Mucosa of stomach (tissue), 1 donor: ENCODE data around the gene ITGB3BP.

Experiments
- H3K27me3 ChIP-seq: one replicate; pipeline ENCODE4 v1.7.0; 2013; ENCODE audit warnings: mild to moderate bottlenecking, low read length; ENCODE audit not compliant: control insufficient read depth, insufficient read depth
- H3K36me3 ChIP-seq: one replicate; pipeline ENCODE4 v1.7.0; 2013; ENCODE audit warnings: low read length; ENCODE audit not compliant: control insufficient read depth, insufficient read depth
- H3K4me1 ChIP-seq: one replicate; pipeline ENCODE4 v1.7.0; 2013; ENCODE audit warnings: mild to moderate bottlenecking, low read length; ENCODE audit not compliant: control insufficient read depth, insufficient read depth
- H3K4me3 ChIP-seq: one replicate; pipeline ENCODE4 v1.7.0; 2013; ENCODE audit warnings: low read length
- H3K9ac ChIP-seq: one replicate; pipeline ENCODE4 v1.7.0; 2013; ENCODE audit warnings: mild to moderate bottlenecking, low read length, moderate library complexity
- H3K9me3 ChIP-seq: one replicate; pipeline ENCODE4 v1.7.0; 2013; ENCODE audit warnings: mild to moderate bottlenecking, low read length, moderate library complexity; ENCODE audit not compliant: control insufficient read depth
- donor health status: Pancreatic carcinoma.

Gene ITGB3BP

DNA sequence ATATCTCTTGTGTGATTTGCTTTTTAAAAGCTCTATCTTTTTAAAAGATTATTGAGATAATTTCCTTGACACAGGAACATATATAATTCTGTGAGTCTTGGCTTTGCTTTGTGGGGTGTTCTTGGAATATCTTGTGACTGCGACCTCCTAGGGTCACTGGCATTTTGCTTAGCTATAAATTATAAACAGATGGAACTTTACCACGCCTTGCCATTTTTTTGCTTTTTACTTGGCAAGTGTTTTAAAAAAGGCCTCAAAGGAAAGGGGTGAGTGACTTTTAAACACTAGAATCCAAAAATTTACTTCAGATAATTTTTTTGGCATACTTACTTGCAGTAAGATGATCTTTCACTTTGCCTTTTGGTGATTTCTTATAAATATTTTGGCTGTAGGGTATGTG, 112.0 kb downstream of the ITGB3BP start:
- Histone ChIP-seq H3K27me3 (no peaks in the 10 kb centered on the region), H3K4me1 (no peaks in the 10 kb centered on the region), H3K4me3 (no peak overlapping the region), H3K36me3 (peaks cover 4% of the 10 kb centered on the region), H3K9me3 (no peaks in the 10 kb centered on the region), H3K9ac (no peak overlapping the region)

DNA sequence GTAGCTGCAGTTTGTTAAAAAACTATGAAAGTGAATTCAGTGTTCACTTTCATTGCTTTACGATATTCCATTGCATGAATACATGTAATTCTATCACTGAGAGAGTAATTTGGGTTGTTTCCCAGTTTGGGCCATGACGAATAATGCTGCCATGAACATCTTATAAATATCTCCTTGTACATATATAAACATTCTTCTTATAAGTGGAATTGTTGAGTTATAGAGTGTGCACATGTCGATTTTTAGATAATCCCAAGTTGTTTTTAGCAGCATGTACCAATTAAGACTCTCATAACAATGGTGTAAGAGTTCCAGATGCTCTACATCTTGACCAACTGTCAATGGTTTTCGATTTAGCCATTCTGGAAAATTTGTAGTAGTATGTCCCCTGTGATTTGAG, 114.7 kb downstream of the ITGB3BP start:
- Histone ChIP-seq H3K9ac (no peak overlapping the region), H3K4me3 (no peak overlapping the region), H3K36me3 (peaks cover 4% of the 10 kb centered on the region), H3K4me1 (no peaks in the 10 kb centered on the region), H3K27me3 (no peaks in the 10 kb centered on the region), H3K9me3 (no peaks in the 10 kb centered on the region)

DNA sequence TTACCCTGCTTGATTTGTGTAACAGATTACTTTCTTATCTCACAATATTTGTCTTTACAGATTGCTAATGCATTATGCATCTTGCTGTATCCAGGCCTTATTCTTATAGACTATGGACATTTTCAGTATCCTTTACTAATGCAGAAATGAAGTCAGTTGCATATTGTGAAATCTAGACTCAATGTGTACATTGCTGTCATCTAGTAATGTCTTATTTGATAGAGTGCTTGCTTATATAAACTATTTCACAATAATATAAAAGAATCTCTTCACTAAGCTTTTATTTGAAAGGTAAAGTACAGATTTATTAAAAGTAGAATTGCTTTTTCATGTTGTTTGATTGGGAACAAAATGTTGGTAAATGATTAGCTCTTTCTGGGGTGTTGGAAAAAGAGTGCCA, 116.0 kb downstream of the ITGB3BP start:
- H3K4me3 ChIP-seq = no peak overlapping the region
- H3K9me3 ChIP-seq = no peaks in the 10 kb centered on the region
- no peaks in the 10 kb centered on the region for H3K4me1 ChIP-seq
- H3K36me3 ChIP-seq = peaks cover 4% of the 10 kb centered on the region
- no peaks in the 10 kb centered on the region for H3K27me3 ChIP-seq
- no peak overlapping the region for H3K9ac ChIP-seq

DNA sequence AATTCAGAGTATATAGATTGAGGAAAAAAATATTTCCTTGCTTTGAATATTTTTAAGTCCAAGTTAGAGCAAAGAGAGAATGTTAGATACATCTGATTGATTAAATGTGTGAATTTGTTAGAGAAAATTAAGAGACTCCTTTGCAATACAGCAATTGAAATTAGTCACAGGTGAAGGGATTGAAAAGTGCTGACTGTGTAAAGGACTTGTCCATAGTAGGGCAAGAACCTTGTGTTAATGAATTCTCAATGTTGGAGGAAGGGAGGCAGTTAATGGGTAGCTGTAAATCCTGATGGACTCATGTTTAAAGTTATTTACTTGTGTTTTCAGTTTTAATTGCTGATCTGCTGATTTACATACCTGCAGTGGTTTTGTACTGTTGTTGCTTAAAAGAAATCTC, 117.0 kb downstream of the ITGB3BP start:
- Histone ChIP-seq H3K9me3 (no peaks in the 10 kb centered on the region), H3K4me1 (no peaks in the 10 kb centered on the region), H3K27me3 (no peaks in the 10 kb centered on the region), H3K36me3 (no peaks in the 10 kb centered on the region), H3K4me3 (no peak overlapping the region), H3K9ac (no peak overlapping the region)

DNA sequence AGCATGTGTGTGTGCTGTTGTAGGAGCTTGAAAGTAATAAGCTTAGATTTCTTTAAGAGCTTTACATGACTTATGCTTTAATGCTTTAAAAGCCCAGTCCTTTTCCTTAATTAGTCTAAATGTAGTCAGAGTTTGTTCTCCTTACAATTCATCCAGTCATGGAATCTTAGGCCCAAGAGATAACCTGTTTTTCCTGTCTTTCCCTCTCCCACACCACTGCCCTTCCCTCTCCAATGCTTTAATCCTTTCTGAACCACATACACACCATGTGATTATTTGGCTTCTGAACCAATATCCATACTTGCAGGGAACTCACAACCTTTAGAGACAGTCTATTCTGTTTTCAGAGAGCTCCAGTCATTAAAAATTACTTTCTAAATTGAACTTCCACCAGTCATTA, 118.0 kb downstream of the ITGB3BP start:
- no peaks in the 10 kb centered on the region for H3K9me3 ChIP-seq
- H3K4me3 ChIP-seq = no peak overlapping the region
- no peaks in the 10 kb centered on the region for H3K4me1 ChIP-seq
- no peaks in the 10 kb centered on the region for H3K27me3 ChIP-seq
- H3K9ac ChIP-seq = no peak overlapping the region
- no peaks in the 10 kb centered on the region for H3K36me3 ChIP-seq

DNA sequence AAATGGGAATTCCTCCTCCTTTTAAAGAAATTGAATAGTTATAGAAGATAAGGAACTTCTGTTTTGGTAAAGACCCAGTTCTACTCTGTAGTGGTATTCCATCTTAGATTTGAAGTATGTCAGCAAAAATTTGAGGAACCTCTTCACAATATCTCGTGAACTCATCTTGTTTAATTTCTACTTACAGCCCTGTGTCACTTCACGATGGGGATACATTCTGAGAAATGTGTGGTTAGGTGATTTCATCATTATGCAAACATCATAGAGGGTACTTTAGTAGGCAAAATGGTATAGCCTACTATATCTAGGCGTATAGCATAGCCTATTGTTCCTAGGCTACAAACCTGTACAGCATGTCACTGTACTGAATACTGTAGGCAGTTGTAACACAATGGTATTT, 119.6 kb downstream of the ITGB3BP start:
- no peaks in the 10 kb centered on the region for H3K27me3 ChIP-seq

DNA sequence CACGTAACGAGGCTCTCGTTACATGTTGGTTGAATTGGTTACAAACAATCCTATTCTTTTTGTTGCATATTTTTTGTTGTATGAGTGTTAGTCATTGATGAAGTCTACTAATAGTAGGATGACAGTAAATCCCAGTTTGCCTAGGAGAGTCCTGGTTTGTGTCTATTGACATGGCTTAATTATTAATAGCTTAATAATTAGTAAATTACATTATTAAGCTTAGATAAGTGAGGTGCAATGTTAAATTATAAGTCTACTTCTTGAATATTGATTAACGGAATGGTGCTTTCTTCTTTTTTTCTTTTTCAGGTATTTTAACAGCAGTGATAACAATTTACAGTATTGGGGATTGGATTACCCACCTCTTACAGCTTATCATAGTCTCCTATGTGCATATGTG, 121.1 kb downstream of the ITGB3BP start:
- no peaks in the 10 kb centered on the region for H3K4me1 ChIP-seq
- no peaks in the 10 kb centered on the region for H3K36me3 ChIP-seq
- no peaks in the 10 kb centered on the region for H3K27me3 ChIP-seq
- no peak overlapping the region for H3K9ac ChIP-seq
- no peaks in the 10 kb centered on the region for H3K9me3 ChIP-seq
- H3K4me3 ChIP-seq = no peak overlapping the region

More for the DNA sequence above, 119.6 kb downstream of the ITGB3BP start:
- Histone ChIP-seq H3K9me3 (no peaks in the 10 kb centered on the region), H3K4me3 (no peak overlapping the region), H3K9ac (no peak overlapping the region), H3K4me1 (no peaks in the 10 kb centered on the region), H3K36me3 (no peaks in the 10 kb centered on the region)
